UCSD-AML1 (cell line): Measurements from ENCODE around the gene NKX6-2.
"Not testable (repeated sequence)": the region's sequence is repeated elsewhere in the genome, so short reads cannot be mapped to it uniquely, and the experiment has no call there.

Experiments used
- DNase-seq: peaks from one replicate; lab custom pipeline; 2025; ENCODE audit not compliant: unreplicated experiment; lab: John Stamatoyannopoulos, UW

NKX6-2 gene

GRCh38 chr10:132785723-132786475 lies at the start of gene NKX6-2:
TSS of gene NKX6-2 (minus strand) at chr10:132786147. CDS start at chr10:132785948, 199 bp downstream.
- DNase-seq, result no peak

DNA sequence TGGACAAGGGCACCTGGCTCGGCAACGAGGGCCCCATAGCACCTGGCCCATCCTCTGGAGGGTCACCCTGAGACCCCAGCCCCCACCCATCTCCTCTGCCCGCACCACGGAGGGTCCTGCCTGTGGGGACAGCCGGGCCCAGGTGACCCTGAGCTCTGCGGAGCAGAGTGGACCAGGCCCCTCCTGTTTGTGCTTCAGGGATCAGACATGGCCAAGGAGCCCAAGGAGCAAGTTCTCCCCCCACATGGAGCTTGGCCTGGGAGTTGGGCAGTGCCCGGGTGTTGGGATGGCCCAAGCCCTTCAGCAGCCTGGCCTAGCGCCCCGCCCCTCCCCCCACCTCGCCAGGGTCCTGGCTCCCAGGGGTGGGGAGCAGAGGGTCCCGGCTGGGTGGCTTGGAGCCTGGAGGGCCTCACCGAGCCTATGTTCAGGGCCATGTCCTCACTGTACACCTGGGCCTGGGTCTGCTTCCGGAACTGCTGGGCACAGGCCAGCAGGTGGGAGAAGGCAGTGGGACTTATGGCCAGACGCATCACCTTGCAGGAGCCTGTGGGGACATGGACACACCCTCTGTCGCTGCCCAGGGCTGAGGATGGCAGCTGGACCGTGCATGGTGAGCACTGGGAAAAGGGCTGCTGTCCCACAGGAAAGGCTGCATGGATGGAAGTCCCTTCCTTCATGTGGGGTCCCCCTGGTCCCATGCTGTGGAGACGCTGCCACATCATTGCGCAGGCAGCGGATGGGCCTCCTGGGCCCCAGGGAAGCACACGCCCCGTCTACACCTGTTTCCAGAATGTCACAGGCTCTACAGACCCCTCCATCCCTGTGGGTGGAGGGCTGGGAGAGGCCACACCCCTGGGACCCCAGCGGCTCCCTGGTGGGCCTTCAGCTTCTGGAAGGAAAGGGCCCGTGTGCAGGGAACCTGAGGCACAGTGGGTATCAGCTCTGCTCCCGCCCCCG lies 49.2 kb upstream of the NKX6-2 start:
- DNase-seq, result no peak

GRCh38 chr10:132834311-132834761 lies 48.4 kb upstream of the NKX6-2 start:
- DNase-seq, result no peak

GRCh38 chr10:132833421-132834111 lies 47.6 kb upstream of the NKX6-2 start:
- no peak for DNase-seq

DNA sequence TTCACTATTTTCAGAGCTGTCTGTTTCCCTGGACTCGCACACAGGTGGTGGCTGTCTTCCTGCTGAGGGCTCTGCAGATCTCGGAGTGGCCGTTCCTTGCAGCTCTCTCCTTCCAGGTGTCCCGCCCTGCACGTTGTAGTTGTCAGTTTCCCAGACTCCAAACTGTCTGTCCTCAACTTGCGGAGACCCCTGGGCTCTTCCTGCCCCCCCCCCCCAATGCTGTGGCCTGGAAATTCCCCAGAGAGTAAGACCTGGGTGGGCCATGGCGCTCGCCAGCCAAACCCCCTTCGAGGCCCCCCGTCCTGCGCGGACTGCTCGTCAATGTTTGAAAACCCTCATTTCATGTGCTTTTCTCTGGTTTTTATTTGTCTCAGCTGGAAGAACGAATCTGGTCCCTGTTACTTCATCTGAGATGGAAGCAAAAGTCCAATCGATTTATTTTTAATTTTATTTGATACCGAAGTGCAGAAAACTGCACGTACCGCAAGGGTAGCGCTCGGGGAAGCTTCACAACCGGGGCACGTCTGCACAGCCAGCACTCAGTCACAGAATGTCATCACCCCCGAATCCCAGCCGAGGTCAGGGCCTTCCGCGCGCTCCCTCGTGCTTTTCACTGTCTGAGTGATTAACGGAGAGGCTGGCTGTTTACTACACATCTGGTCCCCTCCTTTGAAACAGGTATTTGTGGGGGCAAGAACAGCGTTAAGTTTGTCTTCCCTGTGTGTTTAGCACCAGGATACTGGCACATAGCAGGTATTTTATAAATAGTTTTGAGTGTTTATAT lies 46.4 kb upstream of the NKX6-2 start:
- no peak for DNase-seq

- DNase-seq, result no peak
These were observed 43.5 kb upstream of the NKX6-2 start for GRCh38 chr10:132829403-132829802.

GRCh38 chr10:132828681-132829080 lies 42.7 kb upstream of the NKX6-2 start:
- DNase-seq, result no peak

DNA sequence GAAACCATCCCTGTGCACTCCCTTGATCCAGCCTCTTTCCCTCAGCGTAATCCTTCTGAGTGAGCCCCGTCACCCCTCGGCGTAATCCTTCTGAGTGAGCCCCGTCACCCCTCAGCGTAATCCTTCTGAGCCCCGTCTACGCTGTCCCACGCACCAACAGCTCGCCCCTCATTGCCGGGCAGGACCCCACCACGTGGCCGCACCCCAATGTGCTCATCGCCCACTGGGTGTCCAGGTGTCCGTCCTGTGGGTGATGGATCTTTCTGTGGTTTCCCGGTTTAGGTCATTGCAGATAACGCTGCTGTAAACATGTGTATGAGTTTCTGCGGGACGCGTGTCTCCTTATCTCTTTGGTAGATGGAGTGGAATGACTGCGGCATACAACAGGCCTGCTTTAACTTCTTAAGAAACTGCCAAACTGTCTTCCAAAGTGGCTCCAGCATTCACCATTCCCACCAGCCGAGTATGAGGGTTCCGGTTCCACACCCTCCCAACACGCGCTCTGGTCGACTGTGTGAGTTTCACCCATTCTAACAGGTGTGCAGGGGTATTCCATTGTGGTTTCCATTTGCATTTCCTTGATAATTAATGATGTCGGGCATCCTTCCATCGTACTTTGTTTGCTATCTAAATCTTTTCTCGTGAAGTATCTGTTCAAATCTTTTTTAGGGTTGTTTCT lies 42.1 kb upstream of the NKX6-2 start:
- DNase-seq, result no peak

DNA sequence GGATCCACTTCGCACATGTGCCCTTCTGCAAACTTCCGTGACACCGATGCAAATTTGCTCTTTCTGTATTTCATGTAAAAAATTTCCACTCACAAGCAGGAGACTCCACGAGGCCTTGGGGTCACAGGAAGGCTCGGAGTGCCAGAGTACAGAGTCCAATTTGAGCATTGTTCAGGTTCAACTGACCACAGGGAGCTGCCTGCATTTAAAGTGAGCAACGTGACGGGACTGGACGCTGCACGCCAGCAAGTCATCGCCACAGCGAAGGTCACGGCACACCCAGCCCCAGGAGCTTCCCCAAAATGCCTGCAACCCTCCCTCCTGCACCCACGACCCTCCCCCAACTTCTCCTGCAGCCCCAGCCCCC lies 41.5 kb upstream of the NKX6-2 start:
- DNase-seq, result no peak

- DNase-seq, result no peak
These were observed 40.8 kb upstream of the NKX6-2 start for GRCh38 chr10:132826524-132827422.

DNA sequence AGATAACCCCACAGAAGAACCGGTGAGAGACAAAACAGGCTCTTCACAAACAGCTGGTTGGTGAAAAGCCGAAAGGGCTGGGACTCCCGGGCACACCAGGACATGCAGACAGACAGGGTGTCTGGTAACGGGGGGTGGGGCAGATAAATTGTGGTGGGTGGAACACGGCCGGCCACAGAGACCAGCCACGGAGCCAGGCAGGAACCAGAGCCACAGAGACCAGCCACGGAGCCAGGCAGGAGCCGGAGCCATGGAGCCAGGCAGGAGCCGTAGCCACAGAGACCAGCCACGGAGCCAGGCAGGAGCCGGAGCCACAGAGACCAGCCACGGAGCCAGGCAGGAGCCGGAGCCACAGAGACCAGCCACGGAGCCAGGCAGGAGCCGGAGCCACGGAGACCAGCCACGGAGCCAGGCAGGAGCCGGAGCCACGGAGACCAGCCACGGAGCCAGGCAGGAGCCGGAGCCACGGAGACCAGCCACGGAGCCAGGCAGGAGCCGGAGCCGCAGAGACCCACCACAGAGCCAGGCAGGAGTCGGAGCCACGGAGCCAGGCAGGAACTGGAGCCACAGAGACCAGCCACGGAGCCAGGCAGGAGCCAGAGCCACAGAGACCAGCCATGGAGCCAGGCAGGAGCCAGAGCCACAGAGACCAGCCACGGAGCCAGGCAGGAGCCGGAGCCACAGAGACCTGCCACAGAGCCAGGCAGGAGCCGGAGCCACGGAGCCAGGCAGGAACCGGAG lies 40.0 kb upstream of the NKX6-2 start:
- not testable (repeated sequence) for DNase-seq

- no peak for DNase-seq
These were observed 34.1 kb upstream of the NKX6-2 start for GRCh38 chr10:132820056-132820455.

DNA sequence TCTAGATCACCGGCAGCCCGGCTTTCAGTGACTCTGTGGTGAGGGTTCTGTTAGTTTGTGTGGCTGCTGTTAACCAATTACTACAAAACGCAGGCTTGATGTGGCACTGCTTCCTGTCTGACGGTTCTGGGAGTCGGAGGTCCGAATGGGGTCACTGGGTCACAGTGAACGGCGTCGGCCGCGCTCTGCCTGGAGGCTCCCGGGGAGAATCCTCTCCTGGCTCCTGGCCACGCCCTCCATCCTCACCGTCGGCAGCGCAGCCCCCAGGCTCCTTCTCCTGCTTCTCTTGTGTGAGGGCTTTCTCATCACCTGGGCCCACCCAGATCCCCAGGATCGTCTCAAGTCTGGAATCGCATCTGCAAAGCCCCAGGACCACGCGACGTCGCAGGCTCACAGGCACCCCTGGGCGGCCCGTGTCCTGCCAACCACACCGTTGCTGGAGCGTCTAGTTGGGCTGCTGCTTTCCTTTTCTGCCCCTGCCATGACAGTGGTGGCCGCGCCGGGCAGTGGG lies 31.8 kb upstream of the NKX6-2 start:
- no peak for DNase-seq

GRCh38 chr10:132816718-132817117 lies 30.8 kb upstream of the NKX6-2 start:
- no peak for DNase-seq

GRCh38 chr10:132815168-132815857 lies 29.4 kb upstream of the NKX6-2 start:
- DNase-seq, result no peak

DNA sequence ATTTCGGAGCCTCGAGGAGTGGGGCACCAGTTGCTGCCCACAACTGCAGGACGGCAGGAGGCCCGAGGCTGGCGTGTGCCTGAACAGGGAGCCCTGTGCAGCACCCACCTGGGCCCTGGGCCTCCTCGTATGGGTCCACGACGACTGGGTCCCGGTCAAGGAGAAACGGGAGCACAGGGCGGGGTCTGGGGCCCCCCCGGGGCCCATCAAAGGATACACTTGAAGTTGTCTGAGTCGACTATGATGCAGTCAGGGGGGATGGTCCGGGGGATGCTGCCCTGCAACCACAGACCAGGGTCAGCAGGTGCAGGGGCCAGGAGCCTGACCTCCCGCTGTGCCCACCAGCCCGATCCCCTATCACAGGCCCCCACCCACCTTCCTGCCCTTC lies 28.5 kb upstream of the NKX6-2 start:
- no peak for DNase-seq
